Ovary (tissue), 9 donors: ENCODE data around the gene TNKS2. TPM values are rescaled to one million over a fixed set of nuclear protein-coding genes. Genes with fewer than 3 reads are reported as not detected.
"Not testable (repeated sequence)": the region's sequence is repeated elsewhere in the genome, so short reads cannot be mapped to it uniquely, and the experiment has no call there.

Experiments
- DNase-seq, 5 donors: peaks; one replicate each; pipeline ENCODE4 v3.0.0-alpha.2; 2019 to 2020
- H3K27ac ChIP-seq, 2 donors: fragments of 200-600 bp; one replicate each; pipeline versions ENCODE4 v1.5.1 to v1.8.0; 2019 to 2022
- H3K27me3 ChIP-seq: fragments of 200-600 bp; one replicate; pipeline ENCODE4 v1.8.0; 2022
- H3K36me3 ChIP-seq: fragments of 200-600 bp; sonication (generic); one replicate; pipeline ENCODE4 v1.5.1; 2019
- H3K4me1 ChIP-seq: one replicate; pipeline ENCODE4 v1.8.1; 2013; ENCODE audit warnings: mild to moderate bottlenecking, moderate library complexity; ENCODE audit not compliant: insufficient read depth
- H3K4me3 ChIP-seq: fragments of 200-600 bp; sonication (generic); one replicate; pipeline ENCODE4 v1.5.1; 2017
- H3K9me3 ChIP-seq, 2 donors: fragments of 200-600 bp in 1 of 2; sonication (generic) in 1 of 2; one replicate each; pipeline versions ENCODE4 v1.5.1 to v1.8.1; 2013 to 2019; ENCODE audit warnings: mild to moderate bottlenecking in 1 of 2, moderate library complexity in 1 of 2
- CTCF ChIP-seq, 3 donors: fragments of 450-650 bp in 2 of 3; fragments of 200-600 bp in 1 of 3; IDR thresholded peaks; one replicate each; pipeline versions ENCODE4 v1.5.1 to v1.8.0; 2016 to 2022; ENCODE audit warnings: antibody characterized with exemption in 3 of 3, mild to moderate bottlenecking in 1 of 3
- EP300 ChIP-seq: sonication (generic); formaldehyde crosslinking; IDR thresholded peaks from one replicate; pipeline ENCODE4 v1.6.1; 2017; ENCODE audit warnings: antibody characterized with exemption
- POLR2A ChIP-seq: fragments of 450-650 bp; IDR thresholded peaks from one replicate; pipeline ENCODE4 v1.6.1; 2017; ENCODE audit warnings: antibody characterized with exemption, mild to moderate bottlenecking, moderate library complexity
- WGBS, 3 donors: extraction: QIAGEN DNeasy Blood & Tissue Kit in 1 of 3; methylation state at CpG; one replicate each; pipeline versions ENCODE4 v1.1.5 to v1.1.7; 2013 to 2017; 5-methylcytosine and 5-hydroxymethylcytosine counted together
- intact Hi-C, 4 donors: fragments of 100-400 bp; cut with DNase I; formaldehyde crosslinking; loops; one replicate each; pipeline versions ENCODE4 v1.11.0 to v1.15.1; 2022 to 2023
- polyA plus RNA-seq, 2 donors: library from polyadenylated mRNA; stranded (reverse); fragments of 200-250 nt in 1 of 2; fragments of 350-450 nt in 1 of 2; fragmentation: Illumina TruSeq in 1 of 2; extraction: RNeasy Lipid Tissue Mini Kit (QIAGEN cat#74804) in 1 of 2; gene quantifications; one replicate each; pipeline ENCODE4 v1.2.3, GENCODE V29; 2013 to 2014
- total RNA-seq, 7 donors: library from RNA; depleted of rRNA in 2 of 7; stranded (reverse); fragments of >200 nt in 2 of 7; fragmentation: NEBNext Ultra II Directional in 3 of 7; extraction: Animal tissue kit (Norgen Biotek cat#: 25700) in 3 of 7; gene quantifications; one replicate each; pipeline versions ENCODE4 v1.1.0 to v1.2.4, GENCODE V29; 2016 to 2023
- donor health status: DM: no; HTN: no; CAD: no; lungs with moderate emphysema.
- donor health status: DM: no; HTN: no; CAD: no.
- donor health status: Bipolar disorder and iron deficiency.
- donor health status: DM: yes; HTN: yes; CAD: no.
- donor health status: DM: no; HTN: no; CAD: no.
- donor health status: DM: yes; HTN: yes; CAD: no.

TNKS2 gene
- total and polyA plus RNA-seq, 9 donors, result 19.4 to 52.6 (median 42.8) TPM

GRCh38 chr10:91803386-91804125 lies 5.3 kb downstream of the TNKS2 start:
- intact Hi-C loops, result no loop called here
- no peak overlapping the region for H3K27ac ChIP-seq
- no peaks in the 10 kb centered on the region for H3K36me3 ChIP-seq
- H3K4me1 ChIP-seq, result peaks cover 10% of the 10 kb centered on the region
- no peak for DNase-seq
- no peaks in the 10 kb centered on the region for H3K9me3 ChIP-seq
- no peaks in the 10 kb centered on the region for H3K27me3 ChIP-seq
- no peak for TF ChIP-seq POLR2A
- TF ChIP-seq EP300, result no peak
- no peak for TF ChIP-seq CTCF (IDR thresholded peaks at IDR 0.05)
- H3K4me3 ChIP-seq, result no peak overlapping the region
- WGBS, 3 donors, result 96 to 99% (median 97%) methylated on average over 3 of the region's 3 CpGs

DNA sequence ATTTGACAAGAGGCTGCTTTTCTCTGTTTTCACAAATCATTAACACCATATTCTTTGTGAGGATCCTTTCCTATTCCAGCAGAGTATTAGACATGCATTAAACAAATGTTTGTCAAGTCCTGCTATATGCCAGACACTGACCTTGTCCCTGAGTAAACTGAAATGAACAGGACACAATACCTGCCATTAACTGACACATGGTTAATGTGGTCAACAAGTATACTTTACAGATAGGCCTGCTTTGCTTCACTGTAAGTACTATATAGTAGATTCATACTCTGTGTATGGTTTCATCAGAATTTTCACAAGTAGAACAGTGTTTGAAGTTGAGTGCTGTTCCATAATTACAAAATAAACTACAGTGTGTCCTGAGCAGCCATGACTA lies 5.9 kb downstream of the TNKS2 start:
- Histone ChIP-seq H3K27me3 (no peaks in the 10 kb centered on the region), H3K9me3 (no peaks in the 10 kb centered on the region), H3K36me3 (no peaks in the 10 kb centered on the region), H3K4me1 (peaks cover 10% of the 10 kb centered on the region), H3K27ac (no peak overlapping the region), H3K4me3 (no peak overlapping the region)
- DNase-seq, result no peak
- intact Hi-C loops, result no loop called here
- TF ChIP-seq POLR2A, result no peak
- TF ChIP-seq EP300, result no peak
- no peak for TF ChIP-seq CTCF (IDR thresholded peaks at IDR 0.05)

- TF ChIP-seq CTCF (IDR thresholded peaks at IDR 0.05), result no peak
- no peak for TF ChIP-seq EP300
- TF ChIP-seq POLR2A, result no peak
- no peak for DNase-seq
- 93 to 97% (median 97%) methylated on average over 2 of the region's 2 CpGs for WGBS, 3 donors
Measured at GRCh38 chr10:91805110-91805838, 7.0 kb downstream of the TNKS2 start.

DNA sequence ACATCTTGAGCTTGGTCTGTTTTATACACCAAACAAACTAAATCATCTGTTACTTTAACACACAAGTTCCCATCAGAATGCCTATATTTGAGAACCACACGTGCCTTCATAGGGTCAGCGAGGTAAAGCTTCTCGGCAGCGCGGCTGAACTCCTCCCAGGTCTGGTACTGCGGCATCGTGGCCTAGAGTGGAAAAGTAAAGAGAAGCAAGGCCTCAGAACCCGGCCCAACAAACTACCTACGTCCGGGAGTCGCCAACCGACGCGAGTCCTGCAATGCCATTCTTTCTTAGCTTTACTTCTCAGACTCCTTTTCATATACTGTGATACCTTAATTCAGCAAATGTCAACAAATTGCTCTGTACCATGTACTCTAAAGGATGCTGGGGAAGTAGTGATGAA lies 9.0 kb downstream of the TNKS2 start:
- H3K27ac ChIP-seq, DNase-seq, H3K27me3 ChIP-seq, H3K9me3 ChIP-seq, intact Hi-C loops, H3K4me3 ChIP-seq, H3K4me1 ChIP-seq, H3K36me3 ChIP-seq: not testable (repeated sequence)
- 71 to 78% (median 77%) methylated on average over 14 of the region's 14 CpGs for WGBS, 3 donors

More at GRCh38 chr10:91805110-91805838, 7.0 kb downstream of the TNKS2 start:
- no peaks in the 10 kb centered on the region for H3K27me3 ChIP-seq
- H3K36me3 ChIP-seq, result no peaks in the 10 kb centered on the region
- H3K4me3 ChIP-seq, result no peak overlapping the region
- intact Hi-C loops, result no loop called here
- no peaks in the 10 kb centered on the region for H3K9me3 ChIP-seq
- H3K27ac ChIP-seq, result no peak overlapping the region
- peaks cover 10% of the 10 kb centered on the region for H3K4me1 ChIP-seq

DNA sequence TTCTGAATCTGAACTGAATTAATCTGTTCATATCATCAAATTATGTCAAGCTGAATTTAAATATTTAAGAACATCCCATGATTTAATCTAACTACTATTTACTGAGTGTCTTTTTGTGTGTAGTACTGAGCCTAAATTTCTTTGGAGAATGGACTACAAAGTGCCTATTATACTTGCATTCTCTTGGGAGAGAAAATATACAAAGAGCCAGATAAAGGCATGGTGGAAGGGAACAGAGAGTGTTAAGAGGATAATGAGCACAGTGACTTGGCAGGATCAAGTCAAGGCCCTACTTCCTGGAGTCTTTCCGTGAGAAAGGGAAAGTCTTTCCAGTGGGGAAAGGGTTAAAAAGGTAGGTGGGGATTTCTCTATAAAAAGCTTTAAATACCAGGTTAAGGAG lies 15.0 kb downstream of the TNKS2 start:
- WGBS, 3 donors, result 64 to 78% (median 70%) methylated on average over 1 of the region's 1 CpG
- H3K4me1 ChIP-seq, result peaks cover 1% of the 10 kb centered on the region
- no peaks in the 10 kb centered on the region for H3K9me3 ChIP-seq
- H3K27me3 ChIP-seq, result no peaks in the 10 kb centered on the region
- TF ChIP-seq CTCF (IDR thresholded peaks at IDR 0.05) (no peak), EP300 (no peak), POLR2A (no peak)
- H3K4me3 ChIP-seq, result no peak overlapping the region
- peaks cover 3% of the 10 kb centered on the region for H3K36me3 ChIP-seq
- intact Hi-C loops, result no loop called here
- no peak overlapping the region for H3K27ac ChIP-seq
- no peak for DNase-seq
